GM23248 (cell line): ENCODE data around the gene PDE4C.

Experiments used
- EZH2 ChIP-seq: fragments of 200-600 bp; sonication (generic); IDR thresholded peaks from 2 replicates; pipeline ENCODE4 v1.6.1; 2018; ENCODE audit warnings: antibody characterized with exemption, mild to moderate bottlenecking; ENCODE audit not compliant: insufficient read depth, poor library complexity, severe bottlenecking
- EZH2phosphoT487 ChIP-seq: fragments of 200-600 bp; sonication (generic); IDR thresholded peaks from 2 replicates; pipeline ENCODE4 v1.6.1; 2018; ENCODE audit warnings: antibody characterized with exemption, moderate library complexity, mild to moderate bottlenecking, low read depth; ENCODE audit not compliant: insufficient read depth

- TF ChIP-seq EZH2phosphoT487, result no peak
- TF ChIP-seq EZH2, result no peak
These were observed 42.7 kb downstream of the PDE4C start for GRCh38 chr19:18183529-18183928.
